HG03064 (cell line): Measurements from ENCODE around the gene TRAK1.

Experiments
- ATAC-seq: cut with Tn5 transposase; IDR thresholded peaks from one replicate; pipeline ENCODE4 v1.9.1; 2021; ENCODE audit warnings: low read depth; ENCODE audit not compliant: unreplicated experiment

TRAK1 gene

DNA sequence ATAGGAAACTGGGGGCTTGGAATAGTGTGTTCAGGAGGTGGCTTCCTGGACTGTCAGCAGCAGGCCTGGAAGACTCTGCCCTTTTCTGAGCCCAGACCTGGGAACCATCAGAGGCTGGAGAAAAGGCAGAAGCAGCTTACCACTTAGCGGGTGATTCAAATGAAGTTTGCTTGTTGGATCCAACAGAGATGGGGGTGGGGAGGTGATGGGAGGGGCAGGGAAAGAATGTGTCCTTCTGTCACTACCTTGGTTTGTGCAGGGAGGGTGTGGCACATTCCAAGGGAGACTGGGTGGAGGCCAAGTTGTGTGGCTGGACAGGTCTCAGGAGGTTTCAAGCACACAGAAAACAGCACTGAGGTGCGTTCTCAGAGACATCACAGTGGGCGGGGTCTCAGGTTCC, 58.8 kb downstream of the TRAK1 start:
- no peak for ATAC-seq

DNA sequence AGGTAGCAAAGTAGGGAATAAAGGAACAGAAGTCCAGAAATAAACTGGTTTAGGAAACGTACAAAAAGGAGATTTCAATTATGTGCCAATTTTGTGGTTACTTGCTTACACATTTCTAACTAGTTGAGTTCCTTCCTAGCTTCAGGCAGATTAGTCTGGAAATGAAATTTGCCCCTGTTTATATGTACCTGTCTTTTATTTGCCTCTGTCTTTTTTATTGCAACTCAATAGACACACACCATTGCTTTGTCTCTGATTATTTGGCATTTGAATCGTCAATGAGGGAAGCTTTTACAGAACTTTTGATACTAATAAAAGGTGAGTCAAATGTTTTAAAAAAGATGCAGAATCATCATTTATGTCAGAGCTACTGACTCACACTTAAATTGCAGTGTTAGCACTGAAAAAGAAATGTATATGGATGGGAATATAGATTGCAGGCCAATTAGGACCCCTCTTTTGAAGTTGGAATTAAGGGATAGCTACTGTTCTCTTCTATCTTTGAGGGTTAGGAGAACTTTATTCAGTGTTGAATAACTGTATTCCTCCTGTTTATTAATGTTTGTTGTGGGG, 60.5 kb downstream of the TRAK1 start:
- ATAC-seq: no peak

DNA sequence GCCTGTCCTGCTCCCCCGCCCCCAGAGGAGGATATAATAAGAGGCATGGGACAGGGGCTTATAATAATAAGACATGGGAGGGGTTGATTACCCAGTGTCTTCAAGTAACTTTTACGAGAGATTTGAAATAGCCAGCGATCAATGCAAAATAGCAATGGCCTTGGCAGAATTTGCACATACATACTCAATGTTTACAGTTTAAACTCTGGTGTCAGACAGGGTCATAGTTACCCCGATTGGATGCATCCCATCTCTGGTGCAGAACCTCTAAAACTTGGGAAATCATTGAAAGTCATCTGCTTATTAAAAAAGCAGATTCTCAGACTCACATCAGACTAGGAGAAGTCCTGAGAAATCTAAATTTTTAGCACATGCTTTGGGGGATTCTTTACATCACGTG, 61.0 kb downstream of the TRAK1 start:
- no peak for ATAC-seq

DNA sequence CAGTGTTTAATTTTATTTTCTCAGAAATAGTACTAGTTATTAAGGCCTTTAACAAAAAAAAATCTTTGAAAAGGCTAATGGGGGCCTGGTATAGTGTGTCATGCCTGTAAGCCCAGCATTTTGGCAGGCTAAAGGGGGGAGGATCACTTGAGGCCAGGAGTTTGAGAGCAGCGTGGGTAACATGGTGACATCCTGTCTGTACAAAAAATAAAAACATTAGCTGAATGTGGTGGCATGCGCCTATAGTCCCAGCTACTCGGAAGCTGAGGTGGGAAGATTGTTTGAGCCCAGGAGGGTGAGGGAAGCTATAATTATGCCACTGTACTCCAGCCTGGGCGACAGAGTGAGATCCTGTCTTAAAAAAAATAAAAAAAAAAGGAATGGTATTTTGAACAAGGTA, 61.9 kb downstream of the TRAK1 start:
- no peak for ATAC-seq

DNA sequence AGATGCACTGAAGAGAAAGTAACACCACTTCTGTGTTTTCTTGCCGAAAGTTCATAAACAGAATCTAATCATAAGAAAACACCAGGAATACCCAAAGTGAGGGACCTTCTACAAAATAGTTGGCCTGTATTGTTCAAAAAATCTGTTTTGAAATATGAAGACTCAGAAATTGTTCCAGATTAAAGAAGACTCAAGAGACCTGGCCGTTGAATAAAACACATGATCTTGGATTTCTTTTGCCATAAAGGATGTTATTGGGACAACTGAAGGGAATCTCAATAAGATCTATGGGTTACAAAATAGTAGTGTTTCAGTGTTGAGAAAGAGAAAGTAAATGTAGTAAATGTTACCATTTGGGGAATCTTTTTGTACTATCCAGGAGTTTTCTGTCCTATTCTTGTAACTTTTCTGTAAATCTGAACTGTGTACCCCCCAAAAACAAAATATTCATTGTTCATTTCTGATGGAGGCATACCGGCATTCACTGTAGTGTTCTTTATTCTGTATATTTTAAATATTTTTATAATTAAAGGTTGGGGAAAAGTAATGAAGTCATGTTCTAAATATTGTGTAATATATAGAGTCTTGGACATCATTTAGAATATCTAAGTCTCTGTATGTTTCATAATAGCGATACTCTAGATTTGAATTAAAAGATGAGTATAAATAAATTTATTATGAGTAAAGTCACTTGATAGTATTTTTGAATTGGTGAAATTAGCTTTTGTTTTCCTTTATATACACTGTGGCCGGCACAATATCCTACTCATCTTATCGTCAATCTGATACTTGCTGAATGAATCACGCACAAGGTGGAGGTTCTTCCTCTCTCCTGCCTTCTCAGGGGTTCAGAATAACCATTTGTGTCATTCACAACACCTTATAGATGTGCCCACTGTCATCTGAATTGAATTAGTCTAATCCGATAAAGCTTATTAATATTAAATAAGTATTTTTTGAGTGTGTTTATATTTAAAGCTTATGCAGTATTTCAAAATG, 66.7 kb downstream of the TRAK1 start:
- ATAC-seq: no peak

DNA sequence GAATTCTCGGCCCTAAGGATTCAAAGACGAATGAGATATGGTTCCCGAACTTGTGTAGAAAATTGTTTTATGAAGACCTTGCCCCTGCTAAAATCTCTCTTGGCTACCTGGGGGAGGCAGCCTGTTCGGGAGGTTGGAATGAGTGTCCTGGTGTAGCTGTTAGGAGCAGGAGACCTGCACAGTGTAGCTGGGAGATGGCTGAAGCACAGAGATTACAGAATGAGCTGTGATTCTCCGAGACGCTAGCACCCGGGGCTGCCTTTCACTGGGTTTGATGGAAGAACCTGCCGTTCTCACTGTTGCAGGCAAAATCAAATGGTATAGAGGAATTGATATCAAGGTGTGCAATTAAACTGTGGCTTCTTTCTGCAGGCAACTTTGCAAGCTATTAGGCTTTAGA, 68.0 kb downstream of the TRAK1 start:
- no peak for ATAC-seq

DNA sequence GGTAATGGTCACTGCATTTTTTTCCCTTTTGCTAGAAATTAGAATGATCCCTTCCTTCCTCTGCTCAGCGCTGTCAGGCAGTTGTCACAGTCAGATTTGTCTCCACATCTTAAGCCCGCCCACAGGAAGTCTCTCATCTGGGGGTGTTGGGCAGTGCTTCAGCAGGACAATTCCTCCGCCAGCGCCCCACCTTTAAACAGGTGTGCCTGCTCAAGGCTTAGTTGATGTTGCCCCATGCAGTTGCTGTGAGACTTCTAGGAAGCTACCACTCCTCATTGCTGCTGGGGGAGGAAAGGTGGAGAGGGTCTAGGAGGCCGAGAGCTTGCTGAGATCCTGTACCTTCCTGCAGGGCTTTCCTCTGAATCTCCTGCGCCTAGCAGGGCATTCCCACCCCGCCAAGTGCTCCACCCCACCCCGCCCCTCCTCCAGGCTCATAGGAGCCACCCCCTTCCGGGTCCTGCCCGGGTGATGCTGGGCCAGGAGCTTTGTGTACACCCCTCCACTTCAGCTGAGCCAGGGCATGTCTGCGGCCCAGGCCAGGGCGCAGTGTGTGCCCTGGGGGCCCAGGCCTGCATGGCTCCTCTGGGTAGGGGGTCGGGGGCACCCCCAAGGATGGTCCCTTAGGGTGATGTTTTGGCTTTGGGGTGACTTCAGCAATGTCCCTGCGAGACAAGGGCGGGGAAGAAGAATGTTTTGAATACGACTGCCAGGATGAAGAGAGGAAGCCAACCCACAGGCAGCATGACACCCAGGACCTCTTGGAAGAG, 68.7 kb downstream of the TRAK1 start:
- ATAC-seq: peak; percentile 82

DNA sequence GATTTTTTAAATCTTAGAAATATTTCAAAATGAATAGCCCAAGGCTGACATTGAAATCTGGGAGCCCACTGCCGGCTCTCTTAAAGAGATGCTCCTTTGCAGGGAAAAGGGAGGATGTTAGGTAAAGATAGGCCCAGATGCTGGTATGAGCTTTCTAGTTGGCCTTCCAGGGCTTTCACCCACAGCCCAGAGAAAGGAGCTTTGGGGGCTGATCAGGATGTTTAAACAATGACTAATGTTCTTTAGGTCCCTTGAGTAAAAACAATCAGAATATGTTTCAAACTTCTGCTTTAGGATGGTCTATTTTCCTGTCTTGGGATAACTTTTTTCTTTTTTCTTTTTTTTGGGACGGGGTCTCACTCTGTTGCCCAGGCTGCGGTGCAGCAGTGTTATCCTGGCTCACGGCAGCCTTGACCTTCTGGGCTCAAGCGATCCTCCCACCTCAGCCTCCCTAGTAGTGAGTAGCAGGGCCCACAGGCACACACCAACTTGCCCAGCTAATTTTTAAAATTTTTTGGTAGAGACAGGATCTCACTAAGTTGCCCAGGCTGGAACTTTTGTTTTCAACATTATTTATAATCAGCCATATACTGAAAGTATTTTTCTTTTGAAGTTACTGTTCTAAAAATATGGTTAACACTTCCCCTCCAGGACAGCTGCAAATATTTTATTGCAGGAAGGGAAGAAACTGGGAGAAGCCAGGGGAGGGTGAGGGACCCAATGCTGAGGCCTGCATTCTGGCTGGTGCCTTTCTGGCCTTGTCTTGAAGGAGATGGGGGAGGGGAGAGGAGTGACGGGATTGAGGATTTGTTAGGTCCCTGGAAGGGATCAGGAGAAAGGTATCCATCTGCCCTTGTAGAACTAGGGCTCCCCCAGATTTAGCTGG, 70.1 kb downstream of the TRAK1 start:
- ATAC-seq: no peak

DNA sequence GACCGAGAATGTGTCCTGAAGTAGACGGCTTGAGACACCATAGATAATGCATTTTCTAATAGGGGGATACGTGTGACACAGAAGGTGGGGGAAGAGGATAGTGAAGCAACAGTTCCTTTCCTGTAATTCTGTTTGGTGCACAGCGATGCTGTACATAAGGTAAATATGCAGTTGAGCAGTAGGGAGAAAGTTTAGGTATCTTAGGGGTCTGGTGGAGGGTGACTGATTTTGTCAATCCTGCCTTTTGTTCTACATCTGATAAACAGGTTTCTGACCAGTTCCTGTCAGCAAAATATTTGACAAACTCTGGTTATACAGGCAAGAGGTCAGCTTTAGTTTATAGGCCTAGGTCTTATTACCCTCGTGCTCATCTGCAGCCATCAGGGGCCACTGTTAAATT, 71.3 kb downstream of the TRAK1 start:
- ATAC-seq: no peak

DNA sequence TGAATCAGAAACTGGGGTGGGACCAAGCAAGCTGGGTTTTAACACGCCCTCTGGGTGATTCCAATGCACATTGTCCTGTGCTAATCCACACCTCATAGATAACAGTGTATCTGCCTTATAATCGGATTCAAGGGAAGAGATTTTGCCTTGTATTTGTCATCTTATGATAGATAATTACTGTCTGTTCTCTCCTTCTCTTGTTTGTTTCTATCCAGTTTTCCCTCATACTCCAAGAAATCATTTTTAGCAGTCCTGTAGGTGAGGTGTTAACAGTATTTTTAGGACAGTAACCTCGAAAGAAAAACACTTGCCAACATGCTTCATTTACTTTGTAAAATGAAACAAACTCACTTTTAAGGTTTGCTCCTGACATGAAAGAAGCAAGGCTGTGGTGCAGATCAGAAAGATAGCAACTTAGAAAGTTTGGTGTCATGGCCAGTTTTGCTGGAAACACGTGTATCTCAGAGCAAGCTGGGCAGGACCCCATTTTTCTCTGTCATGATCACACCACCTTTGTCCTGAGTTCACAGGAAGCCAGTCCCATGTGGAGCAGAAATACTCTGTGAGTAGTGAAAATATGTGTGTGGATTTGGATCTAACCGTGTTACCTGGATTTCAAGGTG, 72.6 kb downstream of the TRAK1 start:
- ATAC-seq: no peak

DNA sequence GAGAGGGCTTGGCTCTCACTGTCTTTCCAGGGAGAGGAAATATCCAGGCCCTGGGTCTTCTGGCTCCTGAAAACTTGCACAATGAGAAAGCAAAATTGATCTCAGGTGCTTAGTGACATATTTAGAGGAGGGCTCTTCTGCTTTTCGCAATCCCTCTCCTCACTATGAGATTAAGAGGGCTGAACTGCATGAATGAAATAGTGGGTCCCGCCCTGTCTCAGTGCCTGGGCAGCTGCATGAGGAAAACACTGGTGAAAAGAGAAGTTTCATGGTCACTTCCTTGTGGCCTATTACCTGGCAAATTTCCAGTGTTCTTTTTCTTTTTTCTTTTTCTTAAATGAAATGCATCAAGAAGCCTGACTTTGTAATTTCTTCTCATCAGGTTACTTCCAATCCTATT, 73.5 kb downstream of the TRAK1 start:
- no peak for ATAC-seq

DNA sequence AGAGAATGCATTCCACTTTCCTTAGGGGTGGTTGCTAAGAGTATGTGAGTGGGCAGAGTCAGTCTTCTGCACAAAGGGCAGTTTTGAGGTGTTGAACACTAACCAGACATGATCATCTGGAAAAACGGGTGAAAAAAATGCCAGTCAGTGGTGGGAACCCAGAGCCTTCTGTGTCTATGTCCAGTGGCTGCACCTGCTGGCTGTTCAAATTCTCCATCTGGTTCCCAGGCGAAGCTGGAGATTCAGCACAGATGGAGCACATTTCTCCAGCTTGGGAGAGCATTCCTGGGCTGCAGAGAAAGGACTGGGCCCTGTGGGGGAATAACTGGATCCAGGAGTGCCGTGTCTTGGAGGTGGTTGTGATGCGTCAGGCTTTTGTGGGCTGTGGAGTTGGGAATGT, 74.1 kb downstream of the TRAK1 start:
- ATAC-seq: no peak

DNA sequence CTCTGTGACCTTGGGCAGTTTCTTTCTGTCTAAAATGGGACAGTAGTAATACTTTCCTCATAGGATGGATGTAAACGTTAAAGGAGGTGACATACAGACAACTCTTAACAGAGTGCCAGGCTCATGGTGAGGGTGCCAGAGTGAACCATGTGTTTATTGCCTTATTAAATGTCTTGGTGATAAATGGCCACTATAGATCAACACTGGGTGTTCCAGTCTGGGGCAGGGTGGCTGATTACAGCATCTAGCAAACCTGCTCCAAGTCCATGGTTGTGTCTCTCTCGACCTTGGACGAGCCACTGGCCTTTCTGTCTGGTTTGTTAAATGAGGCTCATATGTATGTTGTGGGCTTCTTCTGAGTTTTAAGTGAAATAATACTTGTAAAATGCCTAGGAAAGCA, 75.1 kb downstream of the TRAK1 start:
- ATAC-seq: no peak

DNA sequence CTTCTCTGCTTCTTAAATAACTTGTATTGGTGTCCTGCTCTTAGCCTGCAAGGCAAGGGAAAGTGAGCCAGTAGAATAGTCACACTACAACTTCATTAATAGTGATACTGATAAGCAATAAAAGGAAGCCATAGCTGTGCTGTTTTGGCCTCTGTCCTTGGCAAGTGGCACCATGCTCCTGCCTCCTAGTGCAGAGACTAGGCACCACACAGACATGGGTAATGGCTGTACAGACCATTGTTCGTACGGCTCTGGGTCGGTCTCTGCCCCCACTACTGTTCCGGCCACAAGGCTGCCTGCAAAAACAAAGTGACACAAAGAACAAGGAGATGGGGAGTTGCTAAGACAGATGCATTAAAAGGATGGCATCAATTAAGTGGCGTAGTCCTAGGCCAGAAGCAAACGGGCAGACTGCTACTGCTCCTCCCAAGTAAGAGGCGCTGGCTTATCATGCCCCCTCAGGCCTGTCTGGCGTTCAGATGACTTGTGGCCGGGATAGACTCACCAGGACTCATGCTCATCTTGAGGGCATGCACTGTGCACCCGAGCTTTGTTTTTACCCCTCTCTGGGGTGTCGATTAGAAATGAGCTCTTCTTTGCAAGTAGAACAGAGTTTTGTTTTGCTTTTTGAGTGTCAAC, 75.6 kb downstream of the TRAK1 start:
- no peak for ATAC-seq

DNA sequence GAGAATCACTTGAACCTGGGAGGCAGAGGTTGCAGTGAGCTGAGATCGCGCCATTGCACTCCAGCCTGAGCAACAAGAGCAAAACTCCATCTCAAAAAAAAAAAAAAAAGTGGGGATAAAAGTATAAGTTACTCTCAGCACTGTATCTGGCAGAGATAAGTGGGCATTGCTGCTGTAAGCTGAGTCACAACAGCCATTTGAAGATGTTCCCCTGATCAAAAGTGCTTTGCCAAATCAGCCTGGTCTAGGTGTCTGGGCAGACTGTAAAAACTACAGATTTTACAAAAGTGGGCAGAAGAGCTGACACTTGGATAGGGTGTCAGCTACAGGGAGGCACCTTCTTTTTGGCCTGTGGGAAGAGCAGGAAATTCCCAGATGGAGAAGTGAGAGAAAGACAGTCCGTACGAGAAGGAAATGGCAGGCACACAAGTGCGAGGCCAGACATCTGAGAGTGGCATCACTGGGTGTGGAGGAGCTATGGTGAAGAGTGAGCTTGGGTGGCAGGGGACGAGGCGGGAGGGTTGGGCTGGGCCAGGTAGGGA, 78.5 kb downstream of the TRAK1 start:
- no peak for ATAC-seq

DNA sequence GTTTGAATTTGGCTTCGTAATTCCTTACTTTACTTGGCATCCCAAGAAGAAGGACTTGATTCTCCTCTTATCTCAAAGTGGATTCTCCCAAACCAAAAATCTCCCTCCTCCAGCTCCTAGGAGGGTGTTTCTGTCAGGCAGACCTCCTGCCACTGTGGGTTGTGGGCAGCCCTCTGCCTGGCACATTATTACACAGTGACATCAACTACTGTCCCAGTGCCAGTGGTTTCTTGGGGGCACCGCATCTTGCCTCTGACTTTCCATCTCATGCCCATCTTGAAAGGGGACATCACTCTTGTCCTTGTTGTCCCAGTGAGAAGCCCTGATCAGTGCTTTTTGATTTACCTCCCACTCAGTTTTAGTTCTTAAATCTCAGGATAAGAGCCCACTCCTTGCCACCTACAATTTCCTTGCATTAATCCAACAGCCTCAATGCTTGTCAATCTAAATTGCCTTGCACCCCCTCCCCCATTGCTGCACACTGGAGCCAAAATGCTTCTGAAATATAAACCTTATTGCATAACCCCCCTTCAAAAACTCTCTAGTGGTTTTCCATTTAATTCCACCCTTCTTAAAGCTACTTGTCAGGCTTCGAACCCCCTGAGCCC, 81.0 kb downstream of the TRAK1 start:
- no peak for ATAC-seq

DNA sequence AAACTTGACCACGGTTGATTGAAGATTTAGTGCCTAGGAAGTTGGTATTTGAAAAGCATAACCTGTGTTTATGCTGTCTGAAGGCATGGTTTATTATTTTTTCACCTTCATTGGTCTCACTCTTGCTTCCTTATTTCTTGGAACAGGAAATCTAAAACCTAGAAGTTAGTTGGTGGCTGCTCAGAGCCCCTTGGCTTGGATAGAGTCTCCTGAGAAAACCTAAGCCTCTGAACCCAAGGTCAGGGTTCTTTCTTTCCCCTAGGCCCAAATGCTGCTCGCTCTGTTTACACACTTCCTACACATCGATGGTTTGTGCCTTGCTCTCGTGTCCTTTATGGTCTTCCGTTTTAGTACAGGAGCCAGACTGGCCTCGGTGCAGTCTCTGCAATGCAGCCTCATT, 82.2 kb downstream of the TRAK1 start:
- ATAC-seq: no peak

DNA sequence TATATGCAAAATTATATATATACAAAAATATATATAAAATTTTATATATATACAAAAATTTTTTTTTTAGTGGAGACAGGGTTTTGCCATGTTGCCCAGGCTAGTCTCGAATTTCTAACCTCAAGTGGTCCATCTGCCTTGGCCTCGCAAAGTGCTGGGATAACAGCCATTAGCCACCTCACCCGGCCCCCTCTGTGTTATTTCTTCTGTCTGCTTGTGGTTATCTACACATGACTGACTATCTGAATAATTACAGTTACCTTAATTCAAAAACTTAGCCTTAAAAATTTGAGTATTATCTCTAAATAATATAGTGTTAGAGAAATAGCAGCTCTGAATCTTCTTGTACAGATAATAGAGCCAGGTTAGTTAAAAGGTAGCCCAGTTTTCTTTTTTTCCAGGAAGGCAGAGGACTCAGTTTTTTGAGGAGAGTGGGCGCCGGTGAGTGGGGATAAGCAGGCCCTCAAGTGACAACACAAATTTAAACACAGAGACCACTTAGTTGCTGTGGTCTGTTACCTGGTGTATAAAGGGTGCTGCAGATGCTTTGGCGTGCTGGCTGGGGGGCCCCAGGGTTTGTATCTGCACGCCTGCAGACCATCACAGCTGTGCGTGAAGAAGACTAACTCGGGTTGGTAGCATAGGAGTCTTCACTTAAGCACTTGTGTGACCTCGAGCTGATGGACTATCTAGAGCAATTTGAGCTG, 83.7 kb downstream of the TRAK1 start:
- ATAC-seq: no peak
